ENCODE results near the gene ATM.

The ATM gene

DNA sequence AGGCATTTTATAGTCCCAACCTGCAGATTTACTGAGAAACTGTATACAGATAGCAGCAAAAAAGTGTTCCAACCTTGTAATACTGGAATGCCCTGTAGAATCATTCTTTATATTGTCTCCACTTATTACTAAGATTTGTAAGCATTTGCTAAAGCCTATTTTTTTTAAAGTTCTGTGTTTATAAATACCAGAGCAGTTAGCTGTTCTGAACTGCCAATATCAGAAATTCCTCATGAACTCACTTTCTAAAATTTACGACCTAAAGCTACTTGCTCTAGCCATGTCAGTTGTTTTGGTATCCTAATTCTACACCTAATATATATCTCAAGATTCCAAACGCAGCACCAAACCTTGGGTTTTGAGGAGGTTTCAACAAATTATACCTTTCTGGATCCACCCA lies 141.3 kb downstream of the ATM start:
- H2AFZ ChIP-seq (ENCODE audit: low read depth, low read length, severe bottlenecking) = no peak overlapping the region
- H3K4me3 ChIP-seq (ENCODE audit: insufficient read depth, low read length, poor library complexity, severe bottlenecking) = no peak overlapping the region
- H3K9me2 ChIP-seq (replicated peaks; ENCODE audit: insufficient read depth, low read length) = no peaks in the 10 kb centered on the region
- H3F3A ChIP-seq (ENCODE audit: insufficient read depth) = no peaks in the 10 kb centered on the region
- H3K36me3 ChIP-seq (ENCODE audit: low read length) = peaks cover 12% of the 10 kb centered on the region; the same call in 1 of the 2 replicates
- H3K9ac ChIP-seq (ENCODE audit: low read length) = no peak overlapping the region
- H3K4me2 ChIP-seq (ENCODE audit: low read depth, low read length, poor library complexity, severe bottlenecking) = no peak overlapping the region
- no peaks in the 10 kb centered on the region for H4K20me1 ChIP-seq (ENCODE audit: low read depth, low read length)
- TF ChIP-seq, protein P1, sequence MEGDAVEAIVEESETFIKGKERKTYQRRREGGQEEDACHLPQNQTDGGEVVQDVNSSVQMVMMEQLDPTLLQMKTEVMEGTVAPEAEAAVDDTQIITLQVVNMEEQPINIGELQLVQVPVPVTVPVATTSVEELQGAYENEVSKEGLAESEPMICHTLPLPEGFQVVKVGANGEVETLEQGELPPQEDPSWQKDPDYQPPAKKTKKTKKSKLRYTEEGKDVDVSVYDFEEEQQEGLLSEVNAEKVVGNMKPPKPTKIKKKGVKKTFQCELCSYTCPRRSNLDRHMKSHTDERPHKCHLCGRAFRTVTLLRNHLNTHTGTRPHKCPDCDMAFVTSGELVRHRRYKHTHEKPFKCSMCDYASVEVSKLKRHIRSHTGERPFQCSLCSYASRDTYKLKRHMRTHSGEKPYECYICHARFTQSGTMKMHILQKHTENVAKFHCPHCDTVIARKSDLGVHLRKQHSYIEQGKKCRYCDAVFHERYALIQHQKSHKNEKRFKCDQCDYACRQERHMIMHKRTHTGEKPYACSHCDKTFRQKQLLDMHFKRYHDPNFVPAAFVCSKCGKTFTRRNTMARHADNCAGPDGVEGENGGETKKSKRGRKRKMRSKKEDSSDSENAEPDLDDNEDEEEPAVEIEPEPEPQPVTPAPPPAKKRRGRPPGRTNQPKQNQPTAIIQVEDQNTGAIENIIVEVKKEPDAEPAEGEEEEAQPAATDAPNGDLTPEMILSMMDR (IDR thresholded peaks at IDR 0.05; ENCODE audit: insufficient read depth, low read length, poor library complexity, severe bottlenecking) = no peak
- TF ChIP-seq EZH2phosphoT487 (conservative IDR thresholded peaks at IDR 0.05; ENCODE audit: low read length) = no peak
- H3K27me3 ChIP-seq (ENCODE audit: low read length) = no peaks in the 10 kb centered on the region
- no peaks in the 10 kb centered on the region for H3K9me3 ChIP-seq (ENCODE audit: insufficient read depth, low read length)
- no peaks in the 10 kb centered on the region for H3K79me2 ChIP-seq (ENCODE audit: insufficient read depth, low read length)
- H3K27ac ChIP-seq (ENCODE audit: low read depth, low read length) = no peak overlapping the region

DNA sequence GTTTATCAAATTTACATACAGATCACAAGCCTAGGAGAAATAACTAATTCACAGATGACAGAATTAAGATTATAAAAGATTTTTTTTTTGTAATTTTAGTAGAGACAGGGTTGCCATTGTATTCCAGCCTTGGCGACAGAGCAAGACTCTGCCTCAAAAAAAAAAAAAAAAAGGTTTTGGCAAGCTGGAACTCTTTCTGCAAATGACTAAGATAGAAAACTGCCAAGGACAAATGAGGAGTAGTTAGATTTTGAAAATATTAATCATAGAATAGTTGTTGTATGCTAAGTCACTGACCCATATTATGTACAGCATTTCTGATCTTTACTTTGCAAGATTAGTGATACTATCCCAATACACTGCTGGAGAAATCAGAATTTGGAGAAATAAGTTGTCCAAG lies 145.3 kb downstream of the ATM start:
- Histone ChIP-seq H3F3A (ENCODE audit: insufficient read depth) (no peaks in the 10 kb centered on the region), H3K4me2 (ENCODE audit: low read depth, low read length, poor library complexity, severe bottlenecking) (no peak overlapping the region), H3K9me3 (ENCODE audit: insufficient read depth, low read length) (no peaks in the 10 kb centered on the region), H3K79me2 (ENCODE audit: insufficient read depth, low read length) (no peaks in the 10 kb centered on the region), H3K9me2 (replicated peaks; ENCODE audit: insufficient read depth, low read length) (no peaks in the 10 kb centered on the region), H3K36me3 (ENCODE audit: low read length) (peaks cover 19% of the 10 kb centered on the region; the same call in 1 of the 2 replicates), H3K9ac (ENCODE audit: low read length) (no peak overlapping the region), H3K4me3 (ENCODE audit: insufficient read depth, low read length, poor library complexity, severe bottlenecking) (no peak overlapping the region), H3K27me3 (ENCODE audit: low read length) (no peaks in the 10 kb centered on the region), H4K20me1 (ENCODE audit: low read depth, low read length) (no peaks in the 10 kb centered on the region), H3K27ac (ENCODE audit: low read depth, low read length) (no peak overlapping the region), H2AFZ (ENCODE audit: low read depth, low read length, severe bottlenecking) (no peak overlapping the region)
- TF ChIP-seq, protein P1 (IDR thresholded peaks at IDR 0.05; ENCODE audit: insufficient read depth, low read length, poor library complexity, severe bottlenecking) = no peak
- TF ChIP-seq EZH2phosphoT487 (conservative IDR thresholded peaks at IDR 0.05; ENCODE audit: low read length) = no peak

DNA sequence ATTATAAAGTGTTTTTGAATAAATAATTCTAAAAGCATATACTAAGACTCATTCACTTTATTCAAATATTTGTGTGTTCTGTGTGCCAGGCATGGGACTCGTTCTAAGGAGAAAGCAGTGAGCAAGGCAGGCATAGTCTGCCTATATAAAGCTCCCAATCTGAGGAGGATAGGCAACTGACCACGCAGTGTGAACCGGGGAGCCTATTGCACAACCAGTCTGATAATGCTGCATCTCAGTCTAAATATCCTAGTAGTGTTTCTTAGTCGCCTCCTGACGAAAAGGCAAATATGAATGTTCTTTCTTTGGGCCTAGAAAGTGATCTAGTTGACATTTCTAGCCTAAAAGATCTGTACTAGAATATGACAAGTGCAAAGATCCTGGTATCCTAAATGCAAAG lies 146.2 kb downstream of the ATM start:
- no peak overlapping the region for H3K27ac ChIP-seq (ENCODE audit: low read depth, low read length)
- TF ChIP-seq, protein P1 (IDR thresholded peaks at IDR 0.05; ENCODE audit: insufficient read depth, low read length, poor library complexity, severe bottlenecking) = no peak
- no peak for TF ChIP-seq EZH2phosphoT487 (conservative IDR thresholded peaks at IDR 0.05; ENCODE audit: low read length)
- no peak overlapping the region for H3K4me2 ChIP-seq (ENCODE audit: low read depth, low read length, poor library complexity, severe bottlenecking)
- H3K9ac ChIP-seq (ENCODE audit: low read length) = no peak overlapping the region
- H3K9me3 ChIP-seq (ENCODE audit: insufficient read depth, low read length) = no peaks in the 10 kb centered on the region
- H3K4me3 ChIP-seq (ENCODE audit: insufficient read depth, low read length, poor library complexity, severe bottlenecking) = no peak overlapping the region
- H3K9me2 ChIP-seq (replicated peaks; ENCODE audit: insufficient read depth, low read length) = no peaks in the 10 kb centered on the region
- peaks cover 19% of the 10 kb centered on the region; the same call in 1 of the 2 replicates for H3K36me3 ChIP-seq (ENCODE audit: low read length)
- H4K20me1 ChIP-seq (ENCODE audit: low read depth, low read length) = no peaks in the 10 kb centered on the region
- H2AFZ ChIP-seq (ENCODE audit: low read depth, low read length, severe bottlenecking) = no peak overlapping the region
- H3F3A ChIP-seq (ENCODE audit: insufficient read depth) = no peaks in the 10 kb centered on the region
- no peaks in the 10 kb centered on the region for H3K79me2 ChIP-seq (ENCODE audit: insufficient read depth, low read length)
- H3K27me3 ChIP-seq (ENCODE audit: low read length) = no peaks in the 10 kb centered on the region

Measured in SU-DHL-6 (cell line).